Body of pancreas (tissue), 4 donors: ENCODE data around the gene PLIN4. TPM values are rescaled to one million over a fixed set of nuclear protein-coding genes. Genes with fewer than 3 reads are reported as not detected.

Source experiments
- ATAC-seq: fragments of 150-250 bp; one replicate; pipeline ENCODE4 v1.9.1; 2016
- DNase-seq, 4 donors: peaks; one replicate each; pipeline ENCODE4 v3.0.0-alpha.2; 2019
- H3K27ac ChIP-seq, 4 donors: fragments of 200-600 bp; sonication (generic); 1 replicate in 3 of 4; 2 replicates in 1 of 4; pipeline versions ENCODE4 v1.5.1 to v1.6.1; 2016 to 2019; ENCODE audit warnings: mild to moderate bottlenecking in 1 of 4, mixed read lengths in 1 of 4, moderate library complexity in 1 of 4
- H3K27me3 ChIP-seq, 2 donors: fragments of 200-600 bp; sonication (generic); one replicate each; pipeline ENCODE4 v1.6.0; 2016; ENCODE audit warnings: mild to moderate bottlenecking in 1 of 2
- H3K36me3 ChIP-seq, 2 donors: fragments of 200-600 bp; sonication (generic); replicated peaks in 1 of 2; 2 replicates each; pipeline ENCODE4 v1.5.1; 2016; ENCODE audit warnings: low read depth in 2 of 2; ENCODE audit not compliant: insufficient read depth in 1 of 2
- H3K4me1 ChIP-seq: fragments of 200-600 bp; sonication (generic); one replicate; pipeline ENCODE4 v1.6.0; 2016
- H3K4me3 ChIP-seq, 2 donors: fragments of 200-600 bp; sonication (generic); 1 replicate in 1 of 2; 2 replicates in 1 of 2; pipeline ENCODE4 v1.5.1; 2016 to 2019
- H3K9me3 ChIP-seq, 3 donors: fragments of 200-600 bp; sonication (generic); 1 replicate in 2 of 3; 2 replicates in 1 of 3; pipeline ENCODE4 v1.5.1; 2016
- CTCF ChIP-seq, 7 experiments: fragments of 450-650 bp in 4 of 7; fragments of 200-600 bp in 3 of 7; sonication (generic) in 3 of 7; IDR thresholded peaks; one replicate each; pipeline ENCODE4 v1.5.1; 2016 to 2019; ENCODE audit warnings: antibody characterized with exemption in 7 of 7
- POLR2A ChIP-seq, 3 donors: fragments of 450-650 bp; IDR thresholded peaks; one replicate each; pipeline ENCODE4 v1.6.1; 2016; ENCODE audit warnings: antibody characterized with exemption in 3 of 3, mild to moderate bottlenecking in 2 of 3
- WGBS, 2 donors: methylation state at CpG; one replicate each; pipeline ENCODE4 v1.1.5; 2017; 5-methylcytosine and 5-hydroxymethylcytosine counted together
- intact Hi-C: fragments of 100-400 bp; cut with DNase I; formaldehyde crosslinking; loops from one replicate; pipeline ENCODE4 v1.15.1; 2023
- total RNA-seq, 2 donors: library from RNA; depleted of rRNA; stranded (reverse); fragments of >200 nt; gene quantifications; one replicate each; pipeline ENCODE4 v1.1.0, GENCODE V29; 2016

Gene PLIN4
- total RNA-seq, 2 donors from 2014 or later, result 18.9 to 125 TPM

DNA sequence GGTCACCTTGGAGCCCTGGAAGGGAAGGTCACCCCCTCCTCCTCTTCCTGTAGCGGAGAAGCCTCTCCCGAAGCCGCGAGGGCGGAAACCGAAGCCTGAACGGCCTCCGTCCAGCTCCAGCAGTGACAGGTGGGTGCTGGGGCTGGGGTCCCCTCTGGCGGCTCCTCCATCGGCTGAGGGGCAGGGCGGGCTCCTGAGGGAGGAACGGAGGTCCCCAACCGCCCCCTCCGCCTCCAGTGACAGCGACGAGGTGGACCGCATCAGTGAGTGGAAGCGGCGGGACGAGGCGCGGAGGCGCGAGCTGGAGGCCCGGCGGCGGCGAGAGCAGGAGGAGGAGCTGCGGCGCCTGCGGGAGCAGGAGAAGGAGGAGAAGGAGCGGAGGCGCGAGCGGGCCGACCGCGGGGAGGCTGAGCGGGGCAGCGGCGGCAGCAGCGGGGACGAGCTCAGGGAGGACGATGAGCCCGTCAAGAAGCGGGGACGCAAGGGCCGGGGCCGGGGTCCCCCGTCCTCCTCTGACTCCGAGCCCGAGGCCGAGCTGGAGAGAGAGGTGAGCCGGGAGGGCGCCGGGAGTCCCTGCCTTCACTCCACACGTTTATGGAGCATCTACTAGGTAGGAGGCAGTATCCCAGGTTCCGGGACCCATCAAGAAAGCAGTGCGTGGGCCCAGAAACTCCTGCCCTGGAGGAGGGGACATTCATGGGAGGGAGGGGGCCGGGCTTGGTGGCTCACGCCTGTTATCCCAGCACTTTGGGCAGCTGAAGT lies 24.2 kb downstream of the PLIN4 start:
- ATAC-seq (no peak), DNase-seq (no peak)
- Histone ChIP-seq H3K4me3 (no peak overlapping the region), H3K27ac (no peak overlapping the region), H3K9me3 (no peaks in the 10 kb centered on the region), H3K36me3 (peaks cover 9 to 12% of the 10 kb centered on the region in 2 donors), H3K27me3 (no peaks in the 10 kb centered on the region), H3K4me1 (no peaks in the 10 kb centered on the region)
- intact Hi-C loops, result no loop called here
- no peak for TF ChIP-seq CTCF (IDR thresholded peaks at IDR 0.05)
- no peak for TF ChIP-seq POLR2A (IDR thresholded peaks at IDR 0.05)
- WGBS, 2 donors, result 95 to 98% methylated on average over 50 to 61 of the region's 61 CpGs

DNA sequence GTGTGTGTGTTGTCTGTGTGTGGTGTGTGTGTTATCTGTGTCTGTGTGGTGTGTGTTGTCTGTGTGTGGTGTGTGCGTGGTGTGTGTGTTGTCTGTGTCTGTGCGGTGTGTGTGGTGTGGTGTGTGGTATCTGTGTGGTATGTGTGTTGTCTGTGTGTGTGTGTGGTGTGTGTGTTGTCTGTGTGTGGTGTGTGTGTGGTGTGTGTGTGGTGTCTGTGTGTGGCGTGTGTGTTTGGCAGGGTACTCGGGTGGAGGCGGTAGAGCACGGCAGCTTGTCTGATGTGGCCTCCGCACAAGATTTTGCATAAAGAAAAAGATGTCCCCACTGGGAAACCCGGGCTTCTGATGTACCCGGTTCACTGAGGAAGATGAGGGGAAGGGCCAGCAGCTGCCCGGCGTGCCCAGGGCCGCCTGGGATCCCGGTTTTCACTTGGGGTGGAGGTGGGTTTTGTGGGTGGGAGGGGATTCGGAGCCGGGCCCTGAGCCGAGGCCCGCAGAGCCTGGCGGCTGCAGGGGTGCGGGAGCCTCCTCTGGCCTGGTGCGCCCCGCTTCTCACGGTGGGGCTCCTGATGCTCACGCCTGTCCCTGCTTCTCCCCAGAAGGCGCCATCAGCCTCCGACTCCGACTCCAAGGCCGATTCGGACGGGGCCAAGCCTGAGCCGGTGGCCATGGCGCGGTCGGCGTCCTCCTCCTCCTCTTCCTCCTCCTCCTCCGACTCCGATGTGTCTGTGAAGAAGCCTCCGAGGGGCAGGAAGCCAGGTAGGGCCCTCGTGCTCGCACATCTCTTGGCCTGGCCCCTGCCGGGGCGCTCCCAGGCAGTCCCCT lies 25.0 kb downstream of the PLIN4 start:
- WGBS, 2 donors, result 87 to 95% methylated on average over 21 to 41 of the region's 41 CpGs
- no peak overlapping the region for H3K4me3 ChIP-seq
- H3K27ac ChIP-seq, result no peak overlapping the region
- no peaks in the 10 kb centered on the region for H3K4me1 ChIP-seq
- H3K9me3 ChIP-seq, result no peaks in the 10 kb centered on the region
- DNase-seq, result no peak
- TF ChIP-seq CTCF (IDR thresholded peaks at IDR 0.05), result no peak
- TF ChIP-seq POLR2A (IDR thresholded peaks at IDR 0.05), result no peak
- H3K36me3 ChIP-seq, result peaks cover 9 to 12% of the 10 kb centered on the region in 2 donors
- intact Hi-C loops, result no loop called here
- no peak for ATAC-seq
- H3K27me3 ChIP-seq, result no peaks in the 10 kb centered on the region

- no peak for TF ChIP-seq CTCF (IDR thresholded peaks at IDR 0.05)
- TF ChIP-seq POLR2A (IDR thresholded peaks at IDR 0.05), result no peak
- intact Hi-C loops, result no loop called here
- no peak for DNase-seq
- WGBS, 2 donors, result 84 to 100% methylated on average over 1 to 3 of the region's 3 CpGs
- Histone ChIP-seq H3K9me3 (no peaks in the 10 kb centered on the region), H3K27ac (no peak overlapping the region), H3K36me3 (peaks cover 9 to 10% of the 10 kb centered on the region in 2 donors), H3K4me1 (no peaks in the 10 kb centered on the region), H3K27me3 (no peaks in the 10 kb centered on the region), H3K4me3 (no peak overlapping the region)
- no peak for ATAC-seq
Observed at GRCh38 chr19:4492337-4493103, 25.8 kb downstream of the PLIN4 start.

DNA sequence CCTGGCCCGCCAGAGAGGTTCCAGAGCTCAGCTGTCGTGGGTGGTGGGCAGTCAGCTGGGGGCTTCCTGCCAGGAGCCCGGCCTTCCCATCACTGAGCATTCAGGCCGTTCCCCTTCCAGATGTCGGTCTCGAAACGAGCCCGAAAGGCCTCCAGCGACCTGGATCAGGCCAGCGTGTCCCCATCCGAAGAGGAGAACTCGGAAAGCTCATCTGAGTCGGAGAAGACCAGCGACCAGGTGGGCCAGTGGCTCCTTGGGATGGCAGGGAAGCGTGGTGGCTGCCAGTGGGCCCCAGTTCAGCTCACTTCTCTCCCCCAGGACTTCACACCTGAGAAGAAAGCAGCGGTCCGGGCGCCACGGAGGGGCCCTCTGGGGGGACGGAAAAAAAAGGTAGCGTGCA lies 26.8 kb downstream of the PLIN4 start:
- Histone ChIP-seq H3K4me1 (no peaks in the 10 kb centered on the region), H3K4me3 (no peak overlapping the region), H3K27me3 (no peaks in the 10 kb centered on the region), H3K27ac (no peak overlapping the region), H3K36me3 (peaks cover 9 to 10% of the 10 kb centered on the region in 2 donors), H3K9me3 (no peaks in the 10 kb centered on the region)
- TF ChIP-seq CTCF (IDR thresholded peaks at IDR 0.05), result no peak
- TF ChIP-seq POLR2A (IDR thresholded peaks at IDR 0.05), result no peak
- DNase-seq (no peak), ATAC-seq (no peak)
- WGBS, 2 donors, result 90 to 98% methylated on average over 12 to 21 of the region's 21 CpGs
- intact Hi-C loops, result no loop called here
